HepG2 (cell line): ENCODE data around the gene CHST11. TPM values are rescaled to one million over a fixed set of nuclear protein-coding genes. Genes with fewer than 3 reads are reported as not detected.

Experiments used
- ATAC-seq: fragments of 200-7000 bp; cut with Tn5 transposase; 3 replicates; pipeline ENCODE4 v1.9.1; 2020; ENCODE audit warnings: mild to moderate bottlenecking, moderate library complexity
- BruUV-seq: library from RNA; stranded (reverse); fragments of 400-500 nt; replicated peaks from 2 replicates; lab custom pipeline; 2021; lab: Mats Ljungman, UMichigan
- CTCF ChIA-PET: fragments of 300-600 bp; formaldehyde crosslinking; extraction: SDS; loops from one replicate; lab custom pipeline; 2021; ENCODE audit warnings: low total read pairs, inconsistent platforms, low intra/inter-chr PET ratio; lab: Yijun Ruan, JAX
- POLR2A ChIA-PET: fragments of 350-600 bp; sonication (Branson Sonifier 250); formaldehyde crosslinking; loops from one replicate; lab custom pipeline; 2020; ENCODE audit warnings: antibody characterized with exemption, inconsistent platforms; lab: Yijun Ruan, JAX
- DNase-seq: peaks from one replicate; pipeline ENCODE4 v3.0.0-alpha.2; 2015; ENCODE audit warnings: low spot score
- FAIRE-seq: peaks from 3 replicates; lab custom pipeline; 2011; peaks lifted over from hg19 to GRCh38; lab: Jason Lieb, UNC
- H2AFZ ChIP-seq: one replicate; pipeline ENCODE4 v1.6.1; 2011; ENCODE audit warnings: low read length, inconsistent platforms
- H3K27ac ChIP-seq: fragments of 300-600 bp; 3 replicates; pipeline ENCODE4 v1.8.0; 2011; ENCODE audit warnings: mixed run types, mild to moderate bottlenecking, mixed read lengths, low read length, inconsistent platforms; ENCODE audit not compliant: insufficient read depth; ENCODE audit errors: extremely low read length
- H3K27me3 ChIP-seq, 2 experiments: fragments of 200-600 bp in 1 of 2; 2 replicates in 1 of 2; 3 replicates in 1 of 2; pipeline versions ENCODE4 v1.6.0 to v1.8.0; 2011; ENCODE audit warnings: low read length in 2 of 2, mild to moderate bottlenecking in 2 of 2, moderate library complexity in 2 of 2, inconsistent platforms in 1 of 2; ENCODE audit not compliant: insufficient read depth in 2 of 2, control insufficient read depth in 1 of 2
- H3K36me3 ChIP-seq, 2 experiments: fragments of 200-600 bp in 1 of 2; replicated peaks in 1 of 2; 2 replicates in 1 of 2; 3 replicates in 1 of 2; pipeline versions ENCODE4 v1.5.1 to v1.8.0; 2011; ENCODE audit warnings: low read length in 2 of 2, inconsistent platforms in 1 of 2; ENCODE audit not compliant: insufficient read depth in 2 of 2, control insufficient read depth in 1 of 2
- H3K4me1 ChIP-seq: 2 replicates; pipeline ENCODE4 v1.5.1; 2012; ENCODE audit warnings: low read length, inconsistent platforms; ENCODE audit not compliant: insufficient read depth
- H3K4me2 ChIP-seq: 2 replicates; pipeline ENCODE4 v1.6.0; 2011; ENCODE audit warnings: low read depth, low read length, inconsistent platforms
- H3K4me3 ChIP-seq, 3 experiments: fragments of 200-600 bp in 1 of 3; sonication (generic), shearing (Covaris generic) in 1 of 3; replicated peaks in 1 of 3; 2 replicates each; pipeline ENCODE4 v1.5.1; 2011 to 2016; ENCODE audit warnings: low read length in 3 of 3, inconsistent platforms in 2 of 3, low read depth in 2 of 3, mild to moderate bottlenecking in 2 of 3, control low read depth in 1 of 3, mixed read lengths in 1 of 3; ENCODE audit not compliant: insufficient read depth in 1 of 3
- H3K79me2 ChIP-seq: one replicate; pipeline ENCODE4 v1.6.1; 2011; ENCODE audit warnings: low read length, inconsistent platforms; ENCODE audit not compliant: insufficient read depth
- H3K9ac ChIP-seq: 2 replicates; pipeline ENCODE4 v1.6.0; 2011; ENCODE audit warnings: mild to moderate bottlenecking, low read depth, low read length, inconsistent platforms; ENCODE audit not compliant: insufficient read depth
- H3K9me3 ChIP-seq: 2 replicates; pipeline ENCODE4 v1.5.1; 2012; ENCODE audit warnings: mild to moderate bottlenecking, low read length
- H4K20me1 ChIP-seq: 2 replicates; pipeline ENCODE4 v1.6.0; 2011; ENCODE audit warnings: inconsistent platforms, mild to moderate bottlenecking, low read length, moderate library complexity; ENCODE audit not compliant: insufficient read depth
- ESRRA ChIP-seq: sonication (generic); formaldehyde crosslinking; IDR thresholded peaks from 2 replicates; pipeline ENCODE4 v1.5.1; 2020; ENCODE audit warnings: mild to moderate bottlenecking, low read depth, missing genetic modification reagents
- KDM1A ChIP-seq: IDR thresholded peaks from 2 replicates; pipeline ENCODE4 v1.6.1; 2016; ENCODE audit warnings: missing compliant biosample characterization
- KLF6 ChIP-seq: IDR thresholded peaks from 2 replicates; pipeline ENCODE4 v1.8.0; 2016; ENCODE audit warnings: missing biosample characterization, missing genetic modification reagents
- MTA1 ChIP-seq: sonication (generic); formaldehyde crosslinking; IDR thresholded peaks from 2 replicates; pipeline ENCODE4 v1.4.0; 2020; ENCODE audit warnings: missing genetic modification reagents, mild to moderate bottlenecking, borderline replicate concordance
- MTF1 ChIP-seq: sonication (generic); formaldehyde crosslinking; IDR thresholded peaks from 2 replicates; pipeline ENCODE4 v1.5.0; 2020; ENCODE audit warnings: missing genetic modification reagents
- SOX13 ChIP-seq, 3 experiments: fragments of 450-650 bp in 1 of 3; sonication (generic) in 1 of 3; formaldehyde crosslinking in 1 of 3; IDR thresholded peaks in 2 of 3; conservative IDR thresholded peaks in 1 of 3; 2 replicates each; pipeline versions ENCODE4 v1.5.0 to v1.6.1; 2016 to 2020; ENCODE audit warnings: antibody characterized with exemption in 1 of 3, mild to moderate bottlenecking in 1 of 3, missing compliant biosample characterization in 1 of 3, missing genetic modification reagents in 1 of 3, moderate library complexity in 1 of 3
- ZFP36L1 ChIP-seq: sonication (generic); formaldehyde crosslinking; IDR thresholded peaks from 2 replicates; pipeline ENCODE4 v1.8.0; 2022; ENCODE audit warnings: mild to moderate bottlenecking, missing genetic modification reagents, moderate library complexity
- ZFYVE20 ChIP-seq: sonication (generic); formaldehyde crosslinking; IDR thresholded peaks from 2 replicates; pipeline ENCODE4 v1.8.0; 2023; ENCODE audit warnings: low read depth, mild to moderate bottlenecking, moderate library complexity, missing genetic modification reagents, borderline replicate concordance
- ZMYM3 ChIP-seq: sonication (generic); formaldehyde crosslinking; IDR thresholded peaks from 2 replicates; pipeline ENCODE4 v1.5.1; 2020; ENCODE audit warnings: mild to moderate bottlenecking, missing genetic modification reagents
- WGBS: methylation state at CpG from one replicate; pipeline ENCODE4 v1.1.6; 2017; ENCODE audit warnings: low lambda C conversion rate; 5-methylcytosine and 5-hydroxymethylcytosine counted together
- in situ Hi-C: cut with HindIII; loops from 2 replicates; pipeline ENCODE4 v1.10.0; 2017; ENCODE audit warnings: low pct_unique_long_range_greater_than_20kb; ENCODE audit not compliant: extremely low pct_ligation_motif_present
- intact Hi-C: fragments of 100-400 bp; cut with micrococcal nuclease; formaldehyde crosslinking; loops from one replicate; pipeline ENCODE4 v1.10.0; 2022; ENCODE audit not compliant: unreplicated experiment
- polyA plus RNA-seq, 8 experiments: library from polyadenylated mRNA; depleted of rRNA in 3 of 8; stranded (reverse) in 7 of 8; unstranded in 1 of 8; fragments of >200 nt; fragmentation: Illumina TruSeq in 4 of 8; extraction: Trizol in 4 of 8; gene quantifications; 2 replicates each; pipeline versions ENCODE4 v1.2.1 to v1.2.3, GENCODE V29; 2011 to 2016; ENCODE audit warnings: low read depth in 4 of 8, missing spikeins in 1 of 8, mixed read lengths in 1 of 8; ENCODE audit not compliant: insufficient read depth in 1 of 8
- total RNA-seq, 5 experiments: library from RNA; depleted of rRNA; stranded (reverse); fragments of >200 nt; fragmentation: Illumina TruSeq; extraction: Trizol; gene quantifications; 2 replicates each; pipeline ENCODE4 v1.2.3, GENCODE V29; 2016; ENCODE audit warnings: low read depth in 1 of 5
- TF ChIP-seq, protein P1 (sequence below): sonication (generic); IDR thresholded peaks from 2 replicates; pipeline ENCODE4 v1.6.1; 2016; ENCODE audit warnings: low read depth, borderline replicate concordance

CHST11 gene
- total and polyA plus RNA-seq, 2 of the 13 experiments (the other 11 are each of a cell fraction or from before 2014, with no cell fraction given), result 0.15 TPM; not detected in 1

GRCh38 chr12:104532636-104533035 lies 75.9 kb downstream of the CHST11 start:
- Histone ChIP-seq H3K9ac (no peak overlapping the region), H4K20me1 (no peaks in the 10 kb centered on the region), H3K27me3 (no peaks in the 10 kb centered on the region; a peak in 2 of 5 replicates), H3K9me3 (no peaks in the 10 kb centered on the region; the same call in 1 of the 2 replicates), H3K79me2 (no peaks in the 10 kb centered on the region), H3K36me3 (no peaks in the 10 kb centered on the region), H2AFZ (no peak overlapping the region), H3K4me3 (no peak overlapping the region), H3K27ac (no peak overlapping the region), H3K4me1 (no peaks in the 10 kb centered on the region), H3K4me2 (no peak overlapping the region)
- no TSS peak for BruUV-seq
- DNase-seq (no peak), FAIRE-seq (no peak), ATAC-seq (no peak)
- ChIA-PET CTCF (no interaction called here), POLR2A (no interaction called here)
- TF ChIP-seq, protein P1, sequence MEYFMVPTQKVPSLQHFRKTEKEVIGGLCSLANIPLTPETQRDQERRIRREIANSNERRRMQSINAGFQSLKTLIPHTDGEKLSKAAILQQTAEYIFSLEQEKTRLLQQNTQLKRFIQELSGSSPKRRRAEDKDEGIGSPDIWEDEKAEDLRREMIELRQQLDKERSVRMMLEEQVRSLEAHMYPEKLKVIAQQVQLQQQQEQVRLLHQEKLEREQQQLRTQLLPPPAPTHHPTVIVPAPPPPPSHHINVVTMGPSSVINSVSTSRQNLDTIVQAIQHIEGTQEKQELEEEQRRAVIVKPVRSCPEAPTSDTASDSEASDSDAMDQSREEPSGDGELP, result no peak
- TF ChIP-seq SOX13 (IDR thresholded peaks at IDR 0.05) (no peak), SOX13 (CRISPR knock-in tag; conservative IDR thresholded peaks at IDR 0.05 in 1 of 2, IDR thresholded peaks at IDR 0.05 in 1 of 2) (no peak), KLF6 (CRISPR knock-in tag) (no peak), ZFYVE20 (CRISPR knock-in tag) (no peak), ZFP36L1 (CRISPR knock-in tag) (no peak), MTF1 (CRISPR knock-in tag) (no peak), MTA1 (CRISPR knock-in tag) (no peak), KDM1A (CRISPR knock-in tag) (no peak), ESRRA (CRISPR knock-in tag) (no peak), ZMYM3 (CRISPR knock-in tag) (no peak)
- intact Hi-C loops, result no loop called here
- in situ Hi-C loops, result no loop called here
- WGBS, result 26% methylated on average over 2 of the region's 2 CpGs
